ENCODE results near the gene ALPG. TPM values are rescaled to one million over a fixed set of nuclear protein-coding genes. Genes with fewer than 3 reads are reported as not detected.
"Not testable (repeated sequence)": the region's sequence is repeated elsewhere in the genome, so short reads cannot be mapped to it uniquely, and the experiment has no call there.

Gene ALPG
- total RNA-seq, 1 experiment from 2014 or later, result 2.5 TPM

- intact Hi-C loops (cut with micrococcal nuclease; ENCODE audit: unreplicated experiment), result no loop called here
- no peaks in the 10 kb centered on the region for H3K27me3 ChIP-seq (replicated peaks; ENCODE audit: control insufficient read depth, insufficient read depth, low read length)
- ChIA-PET POLR2A (no interaction called here), CTCF (no interaction called here)
- no peak for TF ChIP-seq CTCF (IDR thresholded peaks at IDR 0.05; ENCODE audit: insufficient read depth in 1 of 2, low read depth in 1 of 2, low read length in 1 of 2, severe bottlenecking in 1 of 2, unreplicated experiment in 1 of 2)
- Mint-ChIP-seq H3K27ac (ENCODE audit: unreplicated experiment) (no peak overlapping the region), H3K4me1 (ENCODE audit: low read depth, unreplicated experiment) (peaks cover 11% of the 10 kb centered on the region), H3K36me3 (ENCODE audit: insufficient read depth, unreplicated experiment) (no peaks in the 10 kb centered on the region), H3K4me3 (ENCODE audit: unreplicated experiment) (no peak overlapping the region), H3K9me3 (ENCODE audit: unreplicated experiment) (no peaks in the 10 kb centered on the region), H3K27me3 (ENCODE audit: insufficient read depth, unreplicated experiment) (no peaks in the 10 kb centered on the region)
- no peak overlapping the region for H3K4me3 ChIP-seq (ENCODE audit: low read depth, low read length)
- H3K4me1 ChIP-seq, result 0 out of 2 replicates have a peak, but pooled peaks cover 4% of the 10 kb centered on the region
- H3K9me3 ChIP-seq, result no peaks in the 10 kb centered on the region
- no peak for DNase-seq
- H3K36me3 ChIP-seq (ENCODE audit: control insufficient read depth, insufficient read depth, low read length), result no peaks in the 10 kb centered on the region
- BruUV-seq (replicated peaks), result no TSS peak
Measured at GRCh38 chr2:232393556-232393955, 13.1 kb upstream of the ALPG start.

- H3K27ac Mint-ChIP-seq (ENCODE audit: unreplicated experiment); intact Hi-C loops (cut with micrococcal nuclease; ENCODE audit: unreplicated experiment); H3K4me1 Mint-ChIP-seq (ENCODE audit: low read depth, unreplicated experiment); POLR2A ChIA-PET; H3K9me3 ChIP-seq; H3K4me1 ChIP-seq; H3K4me3 Mint-ChIP-seq (ENCODE audit: unreplicated experiment); H3K36me3 ChIP-seq (ENCODE audit: control insufficient read depth, insufficient read depth, low read length); H3K27me3 Mint-ChIP-seq (ENCODE audit: insufficient read depth, unreplicated experiment); DNase-seq; CTCF ChIA-PET; BruUV-seq (replicated peaks); H3K9me3 Mint-ChIP-seq (ENCODE audit: unreplicated experiment); H3K4me3 ChIP-seq (ENCODE audit: low read depth, low read length); H3K27me3 ChIP-seq (replicated peaks; ENCODE audit: control insufficient read depth, insufficient read depth, low read length); H3K36me3 Mint-ChIP-seq (ENCODE audit: insufficient read depth, unreplicated experiment): not testable (repeated sequence)
Measured at GRCh38 chr2:232394431-232394830, 12.2 kb upstream of the ALPG start.

- no peak overlapping the region for H3K4me3 ChIP-seq (ENCODE audit: low read depth, low read length)
- H3K4me1 ChIP-seq, result 0 out of 2 replicates have a peak, but pooled peaks cover 5% of the 10 kb centered on the region
- POLR2A ChIA-PET, result no interaction called here
- H3K27me3 Mint-ChIP-seq (ENCODE audit: insufficient read depth, unreplicated experiment), result no peaks in the 10 kb centered on the region
- H3K27me3 ChIP-seq (replicated peaks; ENCODE audit: control insufficient read depth, insufficient read depth, low read length), result no peaks in the 10 kb centered on the region
- no peaks in the 10 kb centered on the region for H3K36me3 ChIP-seq (ENCODE audit: control insufficient read depth, insufficient read depth, low read length)
- CTCF ChIA-PET, result no interaction called here
- no peaks in the 10 kb centered on the region for H3K36me3 Mint-ChIP-seq (ENCODE audit: insufficient read depth, unreplicated experiment)
- no peak for TF ChIP-seq CTCF (IDR thresholded peaks at IDR 0.05; ENCODE audit: insufficient read depth in 1 of 2, low read depth in 1 of 2, low read length in 1 of 2, severe bottlenecking in 1 of 2, unreplicated experiment in 1 of 2)
- H3K4me3 Mint-ChIP-seq (ENCODE audit: unreplicated experiment), result no peak overlapping the region
- H3K9me3 Mint-ChIP-seq (ENCODE audit: unreplicated experiment), result no peaks in the 10 kb centered on the region
- H3K4me1 Mint-ChIP-seq (ENCODE audit: low read depth, unreplicated experiment), result no peaks in the 10 kb centered on the region
- H3K9me3 ChIP-seq, result no peaks in the 10 kb centered on the region
- no TSS peak for BruUV-seq (replicated peaks)
- intact Hi-C loops (cut with micrococcal nuclease; ENCODE audit: unreplicated experiment), result no loop called here
- H3K27ac Mint-ChIP-seq (ENCODE audit: unreplicated experiment), result no peak overlapping the region
- DNase-seq, result no peak
Measured at GRCh38 chr2:232395586-232395985, 11.1 kb upstream of the ALPG start.

- 0 out of 2 replicates have a peak, but pooled peaks cover 5% of the 10 kb centered on the region for H3K4me1 ChIP-seq
- Mint-ChIP-seq H3K27ac (ENCODE audit: unreplicated experiment) (no peak overlapping the region), H3K27me3 (ENCODE audit: insufficient read depth, unreplicated experiment) (no peaks in the 10 kb centered on the region), H3K36me3 (ENCODE audit: insufficient read depth, unreplicated experiment) (no peaks in the 10 kb centered on the region), H3K4me3 (ENCODE audit: unreplicated experiment) (no peak overlapping the region), H3K4me1 (ENCODE audit: low read depth, unreplicated experiment) (no peaks in the 10 kb centered on the region), H3K9me3 (ENCODE audit: unreplicated experiment) (no peaks in the 10 kb centered on the region)
- no peak for DNase-seq
- ChIA-PET CTCF (no interaction called here), POLR2A (no interaction called here)
- TF ChIP-seq CTCF (IDR thresholded peaks at IDR 0.05; ENCODE audit: insufficient read depth in 1 of 2, low read depth in 1 of 2, low read length in 1 of 2, severe bottlenecking in 1 of 2, unreplicated experiment in 1 of 2), result no peak
- no TSS peak for BruUV-seq (replicated peaks)
- H3K27me3 ChIP-seq (replicated peaks; ENCODE audit: control insufficient read depth, insufficient read depth, low read length), result no peaks in the 10 kb centered on the region
- intact Hi-C loops (cut with micrococcal nuclease; ENCODE audit: unreplicated experiment), result no loop called here
- no peaks in the 10 kb centered on the region for H3K9me3 ChIP-seq
- H3K4me3 ChIP-seq (ENCODE audit: low read depth, low read length), result no peak overlapping the region
- H3K36me3 ChIP-seq (ENCODE audit: control insufficient read depth, insufficient read depth, low read length), result no peaks in the 10 kb centered on the region
Measured at GRCh38 chr2:232396683-232397082, 10.0 kb upstream of the ALPG start.

Measured in Caco-2 (cell line).